ENCODE results near the gene SLC1A1. TPM values are rescaled to one million over a fixed set of nuclear protein-coding genes. Genes with fewer than 3 reads are reported as not detected.

The SLC1A1 gene
- total RNA-seq, 1 experiment from 2014 or later, result 8.5 TPM

- no peak for TF ChIP-seq NFATC4 (CRISPR knock-in tag; IDR thresholded peaks at IDR 0.05)
- no peak for TF ChIP-seq CREB1 (CRISPR knock-in tag; IDR thresholded peaks at IDR 0.05)
- no peak for TF ChIP-seq EMX1 (CRISPR knock-in tag; IDR thresholded peaks at IDR 0.05)
- TF ChIP-seq ERG (CRISPR knock-in tag; IDR thresholded peaks at IDR 0.05), result no peak
- no peak overlapping the region for H3K27ac Mint-ChIP-seq
- CTCF ChIA-PET, result no interaction called here
- ATAC-seq (no peak), DNase-seq (ENCODE audit: low spot score) (no peak)
- peaks cover 7% of the 10 kb centered on the region; the same call in 1 of the 2 replicates for H3K36me3 Mint-ChIP-seq
- POLR2A ChIA-PET, result no interaction called here
- H3K9me3 Mint-ChIP-seq, result no peaks in the 10 kb centered on the region
- no peaks in the 10 kb centered on the region for H3K27me3 Mint-ChIP-seq (ENCODE audit: low read depth)
- H3K4me3 Mint-ChIP-seq, result no peak overlapping the region
- H3K4me1 Mint-ChIP-seq, result peaks cover 5% of the 10 kb centered on the region; the same call in 1 of the 2 replicates
Observed at GRCh38 chr9:4579001-4579400, 88.7 kb downstream of the SLC1A1 start.

- CTCF ChIA-PET, result interaction anchor here (1.0 to 1.7 kb wide), 2 partner anchors 32 to 148 kb away, joined by 4 read pairs; no protein-coding TSS in a partner anchor
- TF ChIP-seq ZNF416 (CRISPR knock-in tag; IDR thresholded peaks at IDR 0.05) (no peak), MXD4 (CRISPR knock-in tag; IDR thresholded peaks at IDR 0.05; ENCODE audit: borderline replicate concordance) (no peak), AFF4 (CRISPR knock-in tag; IDR thresholded peaks at IDR 0.05; ENCODE audit: borderline replicate concordance) (no peak), NFE2L1 (CRISPR knock-in tag; IDR thresholded peaks at IDR 0.05) (no peak), ZMAT4 (CRISPR knock-in tag; IDR thresholded peaks at IDR 0.05) (no peak), TCF7 (CRISPR knock-in tag; IDR thresholded peaks at IDR 0.05; ENCODE audit: low read depth) (no peak), ZBTB43 (CRISPR knock-in tag; IDR thresholded peaks at IDR 0.05) (no peak), ATF2 (CRISPR knock-in tag; IDR thresholded peaks at IDR 0.05; ENCODE audit: borderline replicate concordance, low read depth) (no peak), ELF4 (CRISPR knock-in tag; IDR thresholded peaks at IDR 0.05; ENCODE audit: low read depth) (no peak), FOXP4 (CRISPR knock-in tag; IDR thresholded peaks at IDR 0.05) (no peak), IRF2 (CRISPR knock-in tag; IDR thresholded peaks at IDR 0.05; ENCODE audit: borderline replicate concordance, low read depth) (no peak), ZNF425 (CRISPR knock-in tag; conservative IDR thresholded peaks at IDR 0.05) (no peak), JUN (CRISPR knock-in tag; IDR thresholded peaks at IDR 0.05) (no peak), STAT6 (CRISPR knock-in tag; conservative IDR thresholded peaks at IDR 0.05; ENCODE audit: low read depth) (no peak)
Observed at GRCh38 chr9:4581035-4581760, 90.9 kb downstream of the SLC1A1 start.

More at GRCh38 chr9:4581035-4581760, 90.9 kb downstream of the SLC1A1 start:
- H3K36me3 Mint-ChIP-seq, result peaks cover 7% of the 10 kb centered on the region; the same call in 1 of the 2 replicates
- no peaks in the 10 kb centered on the region for H3K9me3 Mint-ChIP-seq
- no peak for ATAC-seq
- H3K27ac Mint-ChIP-seq, result no peak overlapping the region
- POLR2A ChIA-PET, result no interaction called here
- H3K4me1 Mint-ChIP-seq, result no peaks in the 10 kb centered on the region
- H3K27me3 Mint-ChIP-seq (ENCODE audit: low read depth), result no peaks in the 10 kb centered on the region
- DNase-seq (ENCODE audit: low spot score), result no peak
- no peak overlapping the region for H3K4me3 Mint-ChIP-seq
